Body of pancreas (tissue), 4 donors: ENCODE data around the gene RGS5.

Experiments
- CTCF ChIP-seq, 7 experiments: fragments of 450-650 bp in 4 of 7; fragments of 200-600 bp in 3 of 7; sonication (generic) in 3 of 7; IDR thresholded peaks; one replicate each; pipeline ENCODE4 v1.5.1; 2016 to 2019; ENCODE audit warnings: antibody characterized with exemption in 7 of 7
- POLR2A ChIP-seq, 3 donors: fragments of 450-650 bp; IDR thresholded peaks; one replicate each; pipeline ENCODE4 v1.6.1; 2016; ENCODE audit warnings: antibody characterized with exemption in 3 of 3, mild to moderate bottlenecking in 2 of 3

DNA sequence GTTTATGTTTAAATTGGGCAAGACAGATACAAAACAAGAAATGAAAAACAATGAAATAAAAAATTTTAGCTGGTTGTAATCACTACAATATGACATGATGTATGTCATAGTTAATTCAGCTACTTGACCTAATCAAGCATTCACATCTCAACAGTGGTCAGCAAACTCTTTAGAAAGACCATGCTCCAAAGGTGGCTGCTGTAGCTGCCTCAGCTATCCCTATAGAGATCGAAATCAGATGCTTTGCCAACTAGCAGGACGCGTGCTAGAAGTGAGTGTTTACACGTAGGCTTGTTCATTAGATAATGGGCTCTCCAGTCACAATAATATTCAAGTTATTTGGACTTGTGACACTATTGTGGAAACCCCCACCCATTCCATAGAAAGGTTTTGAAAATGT is 25.9 kb downstream of the RGS5 start:
- TF ChIP-seq CTCF (IDR thresholded peaks at IDR 0.05) (no peak), POLR2A (IDR thresholded peaks at IDR 0.05) (no peak)
